ENCODE results near the gene CENATAC. TPM values are rescaled to one million over a fixed set of nuclear protein-coding genes. Genes with fewer than 3 reads are reported as not detected.
"Not testable (repeated sequence)": the region's sequence is repeated elsewhere in the genome, so short reads cannot be mapped to it uniquely, and the experiment has no call there.

CENATAC gene
- total and polyA plus RNA-seq, 2 donors (not counting 1 experiment from before 2014, with no cell fraction given) = 50.1 to 122 TPM

DNA sequence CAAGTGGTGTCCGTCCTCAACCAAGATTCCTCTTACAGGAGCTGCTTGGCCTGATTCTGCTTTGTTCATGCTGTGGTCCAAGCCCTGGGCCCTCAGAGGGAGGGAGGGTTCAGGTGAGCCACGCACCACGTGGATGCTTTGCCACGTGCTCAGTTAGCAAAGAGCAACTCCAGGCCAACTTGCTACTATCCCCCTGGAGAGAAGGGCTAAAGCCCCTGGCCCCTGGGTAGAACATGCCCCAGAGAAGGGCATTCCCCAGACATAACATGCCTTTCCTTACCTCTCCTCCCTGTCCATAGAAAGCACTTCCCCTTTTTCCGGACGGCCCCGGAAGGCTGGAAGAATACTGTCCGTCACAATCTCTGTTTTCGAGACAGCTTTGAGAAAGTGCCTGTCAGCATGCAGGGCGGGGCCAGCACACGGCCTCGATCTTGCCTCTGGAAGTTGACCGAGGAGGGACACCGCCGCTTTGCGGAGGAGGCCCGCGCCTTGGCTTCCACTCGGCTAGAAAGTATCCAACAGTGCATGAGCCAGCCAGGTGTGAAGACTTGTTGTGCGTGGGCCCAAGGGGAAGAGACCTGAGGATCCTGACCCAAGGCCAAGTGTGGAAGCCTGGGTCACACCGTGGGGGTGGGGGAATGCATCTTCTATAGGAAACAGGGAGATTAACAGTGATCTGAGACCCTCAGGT is 17.6 kb upstream of the CENATAC start:
- H3K4me3 ChIP-seq (ENCODE audit: control extremely low read depth in 1 of 5, extremely low read depth in 1 of 5, insufficient read depth in 1 of 5, low read depth in 2 of 5, low read length in 4 of 5) = no peak overlapping the region
- ATAC-seq (ENCODE audit: low read depth) = no peak
- H3K4me1 ChIP-seq (ENCODE audit: control insufficient read depth in 2 of 2, insufficient read depth in 2 of 2, low read length in 2 of 2) = no peaks in the 10 kb centered on the region
- H2AFZ ChIP-seq (ENCODE audit: insufficient read depth, low read depth, low read length, poor library complexity, severe bottlenecking) = no peak overlapping the region
- no peaks in the 10 kb centered on the region for H3K9me3 ChIP-seq (ENCODE audit: control extremely low read depth in 1 of 3, control insufficient read depth in 2 of 3, insufficient read depth in 1 of 3, low read length in 2 of 3)
- H3K27me3 ChIP-seq (replicated peaks in 1 of 4; ENCODE audit: control extremely low read depth in 1 of 4, control insufficient read depth in 3 of 4, insufficient read depth in 4 of 4, low read length in 3 of 4) = peaks cover 0 to 21% (median 4%) of the 10 kb centered on the region in 4 experiments
- CTCF ChIA-PET = no interaction called here
- H3K9ac ChIP-seq (ENCODE audit: low read length) = no peak overlapping the region
- no peak for DNase-seq
- POLR2A ChIA-PET = no interaction called here
- H3K79me2 ChIP-seq (ENCODE audit: control insufficient read depth, insufficient read depth, low read length) = no peaks in the 10 kb centered on the region
- no peak overlapping the region for H3K27ac ChIP-seq (ENCODE audit: low read length in 2 of 2)
- intact Hi-C loops (cut with micrococcal nuclease) = no loop called here
- Mint-ChIP-seq H3K27me3 (peaks cover 26% of the 10 kb centered on the region), H3K4me3 (no peak overlapping the region), H3K4me1 (no peaks in the 10 kb centered on the region), H3K27ac (no peak overlapping the region), H3K9me3 (ENCODE audit: insufficient read depth) (no peaks in the 10 kb centered on the region)
- H3K4me2 ChIP-seq (replicated peaks; ENCODE audit: low read depth, low read length, poor library complexity, severe bottlenecking) = no peak overlapping the region
- TF ChIP-seq EZH2 (IDR thresholded peaks at IDR 0.05; ENCODE audit: borderline replicate concordance, insufficient read depth, low read depth, low read length, poor library complexity, severe bottlenecking) = no peak
- TF ChIP-seq, protein P1, sequence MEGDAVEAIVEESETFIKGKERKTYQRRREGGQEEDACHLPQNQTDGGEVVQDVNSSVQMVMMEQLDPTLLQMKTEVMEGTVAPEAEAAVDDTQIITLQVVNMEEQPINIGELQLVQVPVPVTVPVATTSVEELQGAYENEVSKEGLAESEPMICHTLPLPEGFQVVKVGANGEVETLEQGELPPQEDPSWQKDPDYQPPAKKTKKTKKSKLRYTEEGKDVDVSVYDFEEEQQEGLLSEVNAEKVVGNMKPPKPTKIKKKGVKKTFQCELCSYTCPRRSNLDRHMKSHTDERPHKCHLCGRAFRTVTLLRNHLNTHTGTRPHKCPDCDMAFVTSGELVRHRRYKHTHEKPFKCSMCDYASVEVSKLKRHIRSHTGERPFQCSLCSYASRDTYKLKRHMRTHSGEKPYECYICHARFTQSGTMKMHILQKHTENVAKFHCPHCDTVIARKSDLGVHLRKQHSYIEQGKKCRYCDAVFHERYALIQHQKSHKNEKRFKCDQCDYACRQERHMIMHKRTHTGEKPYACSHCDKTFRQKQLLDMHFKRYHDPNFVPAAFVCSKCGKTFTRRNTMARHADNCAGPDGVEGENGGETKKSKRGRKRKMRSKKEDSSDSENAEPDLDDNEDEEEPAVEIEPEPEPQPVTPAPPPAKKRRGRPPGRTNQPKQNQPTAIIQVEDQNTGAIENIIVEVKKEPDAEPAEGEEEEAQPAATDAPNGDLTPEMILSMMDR (IDR thresholded peaks at IDR 0.05) = no peak
- no peaks in the 10 kb centered on the region for H3K36me3 ChIP-seq (replicated peaks in 1 of 2; ENCODE audit: control extremely low read depth in 1 of 2, control insufficient read depth in 1 of 2, extremely low read depth in 1 of 2, insufficient read depth in 2 of 2, low read length in 1 of 2)
- no peaks in the 10 kb centered on the region for H4K20me1 ChIP-seq (ENCODE audit: control insufficient read depth, insufficient read depth, low read length, poor library complexity, severe bottlenecking)
- WGBS (ENCODE audit: insufficient coverage) = 61% methylated on average over 16 of the region's 21 CpGs

DNA sequence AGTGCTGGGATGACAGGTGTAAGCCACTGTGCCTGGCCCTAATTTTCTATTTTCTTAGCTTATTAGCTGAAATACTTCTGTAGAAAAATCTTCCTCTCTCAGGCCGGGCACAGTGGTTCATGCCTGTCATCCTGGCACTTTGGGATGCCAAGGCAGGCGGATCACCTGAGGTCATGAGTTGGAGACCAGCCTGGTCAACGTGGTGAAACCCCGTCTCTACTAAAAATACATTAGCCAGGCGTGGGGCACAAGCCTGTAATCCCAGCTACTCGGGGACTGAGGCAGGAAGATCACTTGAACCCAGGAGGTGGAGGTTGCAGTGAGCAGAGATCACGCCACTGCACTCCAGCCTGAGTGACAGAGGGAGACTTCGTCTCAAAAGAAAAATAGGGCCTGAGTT is 13.6 kb upstream of the CENATAC start:
- DNase-seq; H3K27ac ChIP-seq (ENCODE audit: low read length in 2 of 2); H2AFZ ChIP-seq (ENCODE audit: insufficient read depth, low read depth, low read length, poor library complexity, severe bottlenecking); H3K79me2 ChIP-seq (ENCODE audit: control insufficient read depth, insufficient read depth, low read length); H3K4me1 ChIP-seq (ENCODE audit: control insufficient read depth in 2 of 2, insufficient read depth in 2 of 2, low read length in 2 of 2); H3K4me2 ChIP-seq (replicated peaks; ENCODE audit: low read depth, low read length, poor library complexity, severe bottlenecking); intact Hi-C loops (cut with micrococcal nuclease); ATAC-seq (ENCODE audit: low read depth); H3K27me3 Mint-ChIP-seq; H3K4me3 ChIP-seq (ENCODE audit: control extremely low read depth in 1 of 5, extremely low read depth in 1 of 5, insufficient read depth in 1 of 5, low read depth in 2 of 5, low read length in 4 of 5); H3K9ac ChIP-seq (ENCODE audit: low read length); H3K9me3 ChIP-seq (ENCODE audit: control extremely low read depth in 1 of 3, control insufficient read depth in 2 of 3, insufficient read depth in 1 of 3, low read length in 2 of 3); H3K9me3 Mint-ChIP-seq (ENCODE audit: insufficient read depth); H3K27me3 ChIP-seq (replicated peaks in 1 of 4; ENCODE audit: control extremely low read depth in 1 of 4, control insufficient read depth in 3 of 4, insufficient read depth in 4 of 4, low read length in 3 of 4); H3K4me1 Mint-ChIP-seq; H3K4me3 Mint-ChIP-seq; H3K27ac Mint-ChIP-seq; H4K20me1 ChIP-seq (ENCODE audit: control insufficient read depth, insufficient read depth, low read length, poor library complexity, severe bottlenecking); H3K36me3 ChIP-seq (replicated peaks in 1 of 2; ENCODE audit: control extremely low read depth in 1 of 2, control insufficient read depth in 1 of 2, extremely low read depth in 1 of 2, insufficient read depth in 2 of 2, low read length in 1 of 2): not testable (repeated sequence)
- 88% methylated on average over 8 of the region's 8 CpGs for WGBS (ENCODE audit: insufficient coverage)
- ChIA-PET POLR2A (interaction anchor here (0.7 kb wide), 1 partner anchor 48 kb away, joined by 3 read pairs; no protein-coding TSS in a partner anchor), CTCF (interaction anchor here (0.6 kb wide), 1 partner anchor 84 kb away, joined by 5 read pairs; no protein-coding TSS in a partner anchor)

All from B cell (primary cell).